HG03342 (cell line): ENCODE data around the gene NCOR1.
"Not testable (repeated sequence)": the region's sequence is repeated elsewhere in the genome, so short reads cannot be mapped to it uniquely, and the experiment has no call there.

Experiments used
- ATAC-seq: cut with Tn5 transposase; IDR thresholded peaks from one replicate; pipeline ENCODE4 v1.9.1; 2021; ENCODE audit warnings: mild to moderate bottlenecking, moderate library complexity; ENCODE audit not compliant: unreplicated experiment

The NCOR1 gene

DNA sequence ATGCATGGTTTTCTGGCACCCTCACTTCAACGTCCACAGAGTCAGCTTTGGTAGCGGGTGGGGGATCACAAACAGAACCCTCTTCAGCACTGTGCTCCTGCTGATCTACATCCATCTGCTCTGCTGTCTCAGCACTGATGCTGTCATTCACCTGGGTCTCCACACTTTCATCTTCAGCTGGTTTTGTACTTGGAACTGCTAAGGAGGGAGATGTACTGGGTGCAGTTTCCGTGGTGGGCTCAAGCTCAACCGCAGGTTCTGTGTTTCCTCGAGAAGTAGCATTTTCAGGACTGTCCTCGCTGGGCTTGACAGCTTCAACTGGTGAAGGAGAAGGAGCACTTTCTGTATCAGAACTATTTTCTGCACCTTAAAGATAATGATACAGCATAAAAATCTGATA, 113.9 kb downstream of the NCOR1 start:
- no peak for ATAC-seq

DNA sequence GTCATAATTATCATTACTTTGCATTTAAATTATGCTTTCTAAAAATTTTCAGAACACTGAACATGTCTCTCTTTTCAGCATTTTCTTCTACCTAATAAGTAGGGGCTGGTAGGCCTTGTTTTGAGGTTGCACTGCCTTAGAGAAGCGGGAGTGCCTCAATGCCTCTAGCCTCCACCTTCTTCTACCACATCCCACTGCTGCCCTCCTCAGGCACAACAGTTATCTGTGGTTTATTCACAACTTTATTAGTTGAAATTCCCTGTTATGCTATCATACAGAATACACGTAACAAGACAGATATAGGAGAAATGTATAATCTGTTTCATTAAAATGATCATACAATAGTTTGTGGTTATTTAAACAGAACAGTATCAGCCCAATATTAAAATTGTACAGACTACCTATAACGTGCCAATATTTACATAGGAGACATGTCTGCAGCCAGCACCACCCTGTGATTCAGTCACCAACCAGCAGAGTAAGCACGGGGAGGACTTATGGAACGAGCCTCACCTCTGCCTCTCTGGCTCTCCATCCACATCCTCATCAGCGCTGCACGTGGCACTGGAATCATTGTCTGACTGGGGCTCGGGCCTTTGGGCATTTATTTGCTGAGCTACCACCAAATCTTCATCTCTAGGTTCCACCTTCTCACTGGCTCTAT, 114.5 kb downstream of the NCOR1 start:
- no peak for ATAC-seq

DNA sequence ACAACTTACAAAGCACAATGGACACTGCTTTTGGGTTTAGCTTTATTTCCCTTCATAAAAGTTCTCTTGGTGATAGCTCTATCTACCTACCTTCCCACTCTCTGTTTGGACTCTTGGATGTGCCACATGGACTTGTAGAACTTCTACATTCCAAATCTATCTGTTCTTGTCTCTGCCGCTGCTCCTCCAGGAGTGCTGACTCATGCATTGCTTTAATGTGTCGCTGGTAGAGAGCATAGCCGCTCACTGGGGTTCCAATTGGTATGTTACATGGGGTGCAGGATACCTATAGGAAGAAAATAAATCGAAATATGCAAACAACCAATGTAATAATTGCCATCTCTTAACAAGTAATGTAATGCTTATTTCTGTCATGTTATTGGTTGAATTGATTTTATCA, 123.6 kb downstream of the NCOR1 start:
- ATAC-seq: no peak

GRCh38 chr17:16086957-16087356, 128.4 kb downstream of the NCOR1 start:
- ATAC-seq: no peak

- no peak for ATAC-seq
These were observed 130.2 kb downstream of the NCOR1 start for GRCh38 chr17:16085066-16085699.

DNA sequence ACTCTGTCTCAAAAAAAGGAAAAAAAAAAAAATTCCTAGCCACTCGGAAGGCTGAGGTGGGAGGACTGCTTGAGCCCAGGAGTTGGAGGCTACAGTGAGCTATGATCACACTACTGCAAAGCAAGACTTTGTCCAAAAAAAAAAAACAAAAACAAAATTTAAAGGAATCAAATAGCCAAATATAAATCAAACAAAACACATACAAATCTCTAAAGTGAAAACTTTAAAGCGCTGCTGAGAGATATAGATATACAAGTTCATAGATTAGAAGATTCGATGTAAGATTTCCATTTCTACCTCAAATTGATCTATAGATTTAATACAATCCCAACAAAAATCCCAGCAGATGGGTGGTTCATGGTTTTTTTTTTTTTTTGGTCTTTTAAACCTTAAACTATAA, 132.1 kb downstream of the NCOR1 start:
- no peak for ATAC-seq

GRCh38 chr17:16081507-16082087, 133.7 kb downstream of the NCOR1 start:
- no peak for ATAC-seq

- ATAC-seq: no peak
These were observed 135.0 kb downstream of the NCOR1 start for GRCh38 chr17:16080366-16080765.

DNA sequence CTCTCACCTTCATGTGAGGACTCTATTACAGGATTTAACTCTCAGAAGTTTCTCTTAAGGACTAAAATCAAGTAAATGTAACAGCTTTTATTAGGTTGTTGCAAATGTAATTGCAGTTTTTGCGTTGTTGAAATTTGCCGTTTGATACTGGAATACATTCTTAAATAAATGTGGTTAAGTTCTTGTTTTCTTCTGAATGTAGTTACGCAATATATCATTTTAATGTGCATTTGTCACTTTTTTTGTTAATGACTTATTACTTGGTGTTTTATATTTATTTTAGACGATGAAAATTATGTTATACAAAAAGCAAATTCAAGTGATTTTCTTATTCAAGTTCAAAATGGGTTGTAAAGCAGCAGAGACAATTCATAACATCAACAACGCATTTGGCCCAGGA, 139.4 kb downstream of the NCOR1 start:
- ATAC-seq: no peak

- no peak for ATAC-seq
These were observed 140.9 kb downstream of the NCOR1 start for GRCh38 chr17:16074423-16074822.

DNA sequence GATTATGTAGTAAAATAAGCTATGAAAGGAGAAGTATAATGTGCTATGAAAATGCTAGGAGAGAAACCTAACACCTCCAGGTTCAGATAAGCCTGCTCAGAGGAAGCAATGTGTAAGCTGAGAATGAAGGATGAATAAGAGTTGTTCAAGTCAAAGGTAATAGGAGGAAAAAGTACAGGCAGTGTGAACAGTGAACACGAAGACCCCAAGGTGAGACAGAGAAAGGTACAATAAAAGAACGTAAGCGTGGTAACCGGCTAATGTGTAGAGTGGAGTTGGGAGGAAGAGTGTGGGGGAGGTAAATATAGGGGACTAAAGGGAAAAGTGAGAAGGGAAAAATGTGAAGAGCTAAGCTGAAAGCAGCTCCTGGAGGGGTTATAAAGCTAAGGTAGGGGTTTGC, 141.5 kb downstream of the NCOR1 start:
- ATAC-seq: no peak

DNA sequence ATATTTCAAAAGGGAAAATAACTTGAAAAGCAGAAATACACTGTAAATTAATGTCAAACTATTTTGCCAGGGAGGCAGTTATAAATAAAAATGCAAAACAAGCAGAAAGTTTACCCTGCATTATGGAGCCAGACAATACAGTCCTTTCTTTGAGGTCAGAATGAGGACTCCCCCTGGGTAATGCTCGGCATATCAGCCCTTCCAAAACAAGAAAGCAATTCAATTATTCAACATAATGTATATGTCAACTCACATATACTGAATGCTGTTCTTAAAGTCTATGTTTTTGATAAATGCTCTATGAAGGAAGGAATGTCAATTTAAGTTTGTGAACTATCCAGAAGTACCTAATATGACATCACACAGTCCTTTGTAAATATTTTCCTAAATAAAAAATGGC, 143.3 kb downstream of the NCOR1 start:
- ATAC-seq: no peak

DNA sequence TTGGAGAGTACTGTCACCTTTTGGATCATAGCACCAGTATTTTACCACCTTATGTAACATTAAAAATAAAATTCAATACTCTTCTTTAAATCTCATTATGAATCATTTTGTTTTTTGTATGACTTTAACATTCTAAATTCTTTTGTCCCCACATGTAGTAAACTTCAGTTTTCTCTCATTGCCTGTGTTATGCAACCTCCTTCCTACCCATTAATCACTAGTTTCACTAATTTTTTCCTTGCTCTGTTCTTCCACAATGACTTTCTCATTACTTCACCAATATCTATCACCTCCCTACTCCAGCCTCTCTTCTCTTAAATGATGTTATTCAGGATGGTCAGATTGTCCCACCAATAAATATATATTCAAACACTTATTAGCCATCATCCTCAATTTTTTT, 147.0 kb downstream of the NCOR1 start:
- no peak for ATAC-seq

DNA sequence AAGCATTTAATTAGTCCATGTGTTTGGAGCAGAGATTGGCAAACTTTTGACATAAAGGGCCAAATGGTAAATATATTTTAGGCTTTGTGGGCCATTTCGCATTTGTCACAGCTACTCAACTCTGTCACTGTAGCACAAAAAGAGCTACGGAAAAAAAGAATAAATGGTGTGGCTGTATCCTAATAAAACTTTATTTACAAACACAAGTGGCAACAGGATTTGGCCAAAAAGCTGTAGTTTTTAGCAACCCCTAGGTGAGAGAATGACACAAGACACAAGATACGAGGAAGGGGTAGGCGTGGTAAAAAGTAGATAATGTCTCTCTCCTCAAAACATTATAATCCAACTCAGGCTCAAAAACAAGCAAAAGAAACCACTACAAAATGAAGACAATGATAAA, 149.2 kb downstream of the NCOR1 start:
- ATAC-seq: no peak

DNA sequence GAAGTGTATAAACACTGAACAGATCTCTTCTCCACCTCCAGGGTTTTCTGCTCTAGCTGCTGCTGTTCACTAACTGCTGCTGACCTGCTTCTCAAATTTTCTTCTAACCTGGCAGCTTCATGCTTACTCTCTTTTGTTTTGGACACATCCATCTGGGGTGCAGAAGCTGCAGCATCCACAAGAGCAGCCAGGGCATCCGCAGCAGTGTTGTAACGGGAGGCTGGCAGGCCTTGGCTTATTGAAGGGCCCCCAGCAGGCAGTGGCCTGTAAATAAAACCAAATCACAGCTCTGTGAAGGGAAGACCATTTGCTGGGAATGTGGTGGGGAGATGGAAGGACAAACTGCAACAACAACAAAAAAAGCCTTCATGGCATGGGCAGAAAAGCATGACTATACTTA, 153.7 kb downstream of the NCOR1 start:
- no peak for ATAC-seq

- not testable (repeated sequence) for ATAC-seq
These were observed 160.2 kb downstream of the NCOR1 start for GRCh38 chr17:16055139-16055538.

- no peak for ATAC-seq
These were observed 162.8 kb downstream of the NCOR1 start for GRCh38 chr17:16052486-16052885.

DNA sequence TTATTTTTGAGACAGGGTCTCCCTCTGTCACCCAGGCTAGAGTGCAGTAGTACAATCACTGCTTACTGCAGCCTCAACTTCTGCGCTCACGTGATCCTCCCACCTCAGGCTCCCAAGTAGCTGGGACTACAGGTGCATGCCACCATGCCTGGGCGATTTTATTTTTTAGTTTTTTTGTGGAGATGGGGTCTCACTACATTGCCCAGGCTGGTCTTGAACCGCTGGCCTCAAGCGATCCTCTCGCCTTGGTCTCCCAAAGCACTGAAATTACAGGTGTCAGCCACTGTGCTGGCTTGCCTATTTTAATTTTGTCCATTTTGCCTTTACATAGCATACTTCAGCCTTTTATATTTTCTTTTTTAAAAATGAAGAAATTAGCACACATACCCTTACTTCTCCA, 164.5 kb downstream of the NCOR1 start:
- ATAC-seq: no peak

DNA sequence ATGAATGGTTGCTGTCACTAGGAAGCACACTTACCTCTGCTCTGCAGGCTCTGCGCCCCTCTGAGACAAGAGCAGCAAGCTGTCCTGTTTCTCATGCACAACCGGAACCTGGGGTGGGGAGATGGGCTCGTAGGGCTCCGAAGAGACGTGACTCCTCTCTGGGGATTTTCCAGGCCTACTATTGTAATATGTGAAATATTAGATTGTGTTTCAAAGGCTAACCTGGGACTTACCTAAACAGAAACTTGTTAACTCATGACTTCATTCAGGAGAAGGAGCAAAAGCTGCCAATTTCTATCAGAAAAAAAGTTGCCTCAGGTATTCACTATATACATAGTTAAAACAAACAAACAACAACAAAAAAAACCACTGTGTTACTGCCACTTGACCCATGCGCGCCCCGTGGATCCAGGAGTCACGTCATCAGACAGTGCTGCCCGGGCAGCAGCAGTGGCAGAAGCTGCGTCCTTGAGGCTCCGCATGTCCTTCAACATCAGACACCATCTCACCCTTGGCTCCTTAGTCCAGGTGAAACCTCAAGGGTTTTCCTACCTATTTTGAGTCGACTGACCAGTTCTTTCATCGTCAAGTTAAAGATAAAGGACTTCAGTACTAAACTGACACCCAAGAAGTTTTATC, 166.4 kb downstream of the NCOR1 start:
- ATAC-seq: no peak

DNA sequence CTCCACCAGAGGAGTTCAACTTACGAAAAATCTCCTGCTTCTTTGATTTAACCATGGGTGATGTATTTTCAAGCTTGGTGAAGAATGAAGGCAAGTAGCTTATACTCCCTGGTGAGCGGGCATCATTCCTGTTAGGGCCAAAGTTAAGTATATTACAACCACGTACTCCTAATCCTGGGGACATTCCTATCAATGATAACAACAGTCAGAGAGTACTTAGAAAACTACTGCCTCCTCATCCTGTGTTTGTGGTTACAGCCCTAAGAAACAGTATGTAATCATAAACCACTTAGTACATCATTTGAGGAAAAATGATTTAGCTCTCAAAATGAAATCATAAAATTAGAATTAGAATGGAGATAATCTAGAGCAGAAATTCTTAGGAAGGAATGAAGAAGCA, 168.4 kb downstream of the NCOR1 start:
- no peak for ATAC-seq

GRCh38 chr17:16044487-16044886, 170.8 kb downstream of the NCOR1 start:
- no peak for ATAC-seq

DNA sequence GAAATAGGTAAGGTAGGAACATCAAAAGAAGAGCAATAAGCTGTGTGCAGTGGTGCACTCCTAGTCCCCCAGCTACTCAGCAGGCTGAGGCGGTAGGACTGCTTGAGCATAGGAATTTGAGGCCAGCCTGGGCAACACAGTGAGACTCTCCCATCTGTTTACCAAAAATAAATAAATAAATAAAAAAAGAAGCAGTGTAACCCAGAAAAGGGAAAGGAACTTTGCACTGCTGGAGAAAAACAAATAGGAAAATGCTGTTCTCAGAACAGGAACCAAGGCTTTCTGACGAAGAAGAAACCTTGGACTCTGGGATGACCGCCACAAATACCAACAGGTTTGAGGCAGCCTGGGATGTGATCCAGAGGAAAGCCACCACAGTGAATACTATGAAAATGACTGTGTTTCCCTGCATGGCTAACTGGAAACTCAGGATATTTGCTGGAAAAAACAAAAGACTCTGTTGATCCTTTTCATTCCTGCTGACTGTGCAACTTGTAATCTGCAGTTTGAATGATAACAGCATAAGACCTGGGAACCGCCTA, 174.6 kb downstream of the NCOR1 start:
- ATAC-seq: no peak
